Glomerular endothelial cell (primary cell): ENCODE data around the gene ALKBH2. TPM values are rescaled to one million over a fixed set of nuclear protein-coding genes. Genes with fewer than 3 reads are reported as not detected.

ENCODE experiments used
- total RNA-seq: library from RNA; depleted of rRNA; stranded (reverse); fragments of >200 nt; gene quantifications from 2 replicates; pipeline ENCODE4 v1.2.3, GENCODE V29; 2015

ALKBH2 gene
- total RNA-seq, 1 donor from 2014 or later, result 12.1 TPM

Other genes starting within 250 kb of the ALKBH2 start
- gene SSH1, start 235.9 kb downstream of the ALKBH2 start, total RNA-seq, result 31.6 and 54.4 TPM in 2 replicates
- gene DAO, start 213.4 kb downstream of the ALKBH2 start, total RNA-seq, result not detected in 2 replicates
- not detected in 2 replicates for gene SVOP, start 72.4 kb downstream of the ALKBH2 start, total RNA-seq
- 6.7 and 8.2 TPM in 2 replicates for gene USP30, start 40.9 kb downstream of the ALKBH2 start, total RNA-seq
- 27.6 and 40.8 TPM in 2 replicates for gene UNG, start 4.1 kb upstream of the ALKBH2 start, total RNA-seq
- 1.4 and 6.0 TPM in 2 replicates for gene ACACB, start 23.1 kb upstream of the ALKBH2 start, total RNA-seq
- not detected in 2 replicates for gene FOXN4, start 215.8 kb upstream of the ALKBH2 start, total RNA-seq